ENCODE data around the gene PLCZ1.
"Not testable (repeated sequence)": the region's sequence is repeated elsewhere in the genome, so short reads cannot be mapped to it uniquely, and the experiment has no call there.

Gene PLCZ1, protein sequence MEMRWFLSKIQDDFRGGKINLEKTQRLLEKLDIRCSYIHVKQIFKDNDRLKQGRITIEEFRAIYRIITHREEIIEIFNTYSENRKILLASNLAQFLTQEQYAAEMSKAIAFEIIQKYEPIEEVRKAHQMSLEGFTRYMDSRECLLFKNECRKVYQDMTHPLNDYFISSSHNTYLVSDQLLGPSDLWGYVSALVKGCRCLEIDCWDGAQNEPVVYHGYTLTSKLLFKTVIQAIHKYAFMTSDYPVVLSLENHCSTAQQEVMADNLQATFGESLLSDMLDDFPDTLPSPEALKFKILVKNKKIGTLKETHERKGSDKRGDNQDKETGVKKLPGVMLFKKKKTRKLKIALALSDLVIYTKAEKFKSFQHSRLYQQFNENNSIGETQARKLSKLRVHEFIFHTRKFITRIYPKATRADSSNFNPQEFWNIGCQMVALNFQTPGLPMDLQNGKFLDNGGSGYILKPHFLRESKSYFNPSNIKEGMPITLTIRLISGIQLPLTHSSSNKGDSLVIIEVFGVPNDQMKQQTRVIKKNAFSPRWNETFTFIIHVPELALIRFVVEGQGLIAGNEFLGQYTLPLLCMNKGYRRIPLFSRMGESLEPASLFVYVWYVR

GRCh38 chr12:18737819-18738218 lies at the start of gene PLCZ1, which contains the start of gene CAPZA3:
Gene PLCZ1, minus strand, starts transcription at chr12:18738012. Its CDS starts 641 bp downstream, at chr12:18737371.
Gene CAPZA3, plus strand, starts transcription at chr12:18738119. Its CDS starts 150 bp downstream, at chr12:18738269.
- DNase-seq (ENCODE audit: low spot score), result no peak

DNA sequence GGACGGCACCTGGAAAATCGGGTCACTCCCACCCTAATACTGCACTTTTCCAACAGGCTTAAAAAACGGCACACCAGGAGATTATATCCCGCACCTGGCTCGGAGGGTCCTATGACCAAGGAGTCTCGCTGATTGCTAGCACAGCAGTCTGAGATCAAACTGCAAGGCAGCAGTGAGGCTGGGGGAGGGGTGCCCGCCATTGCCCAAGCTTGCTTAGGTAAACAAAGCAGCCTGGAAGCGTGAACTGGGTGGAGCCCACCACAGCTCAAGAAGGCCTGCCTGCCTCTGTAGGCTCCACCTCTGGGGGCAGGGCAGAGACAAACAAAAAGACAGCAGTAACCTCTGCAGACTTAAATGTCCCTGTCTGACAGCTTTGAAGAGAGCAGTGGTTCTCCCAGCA lies 47.7 kb upstream of the PLCZ1 start:
- not testable (repeated sequence) for DNase-seq (ENCODE audit: low spot score)

GRCh38 chr12:18782827-18783226 lies 45.0 kb upstream of the PLCZ1 start:
- no peak for DNase-seq (ENCODE audit: low spot score)

GRCh38 chr12:18766479-18766878 lies 28.7 kb upstream of the PLCZ1 start:
- not testable (repeated sequence) for DNase-seq (ENCODE audit: low spot score)

DNA sequence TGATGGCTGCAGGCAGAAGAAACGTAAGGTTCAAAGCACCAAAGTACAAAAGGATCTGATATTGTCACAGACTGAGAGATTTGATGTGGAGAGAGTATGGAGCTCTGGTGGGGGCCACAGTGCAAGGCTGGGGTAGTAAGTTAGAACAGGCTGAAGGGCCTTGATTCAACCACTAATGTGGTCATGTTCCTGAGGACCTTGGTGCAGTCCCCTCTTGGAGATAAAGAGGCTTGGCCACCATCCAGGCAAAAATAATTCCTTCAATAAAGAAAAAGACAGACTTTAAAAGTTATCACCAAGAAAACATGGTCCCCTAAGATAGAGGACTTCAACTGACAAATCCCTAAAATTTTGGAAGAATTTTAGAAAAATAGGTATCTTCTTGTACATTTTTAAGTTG lies 17.5 kb upstream of the PLCZ1 start:
- no peak for DNase-seq (ENCODE audit: low spot score)

DNA sequence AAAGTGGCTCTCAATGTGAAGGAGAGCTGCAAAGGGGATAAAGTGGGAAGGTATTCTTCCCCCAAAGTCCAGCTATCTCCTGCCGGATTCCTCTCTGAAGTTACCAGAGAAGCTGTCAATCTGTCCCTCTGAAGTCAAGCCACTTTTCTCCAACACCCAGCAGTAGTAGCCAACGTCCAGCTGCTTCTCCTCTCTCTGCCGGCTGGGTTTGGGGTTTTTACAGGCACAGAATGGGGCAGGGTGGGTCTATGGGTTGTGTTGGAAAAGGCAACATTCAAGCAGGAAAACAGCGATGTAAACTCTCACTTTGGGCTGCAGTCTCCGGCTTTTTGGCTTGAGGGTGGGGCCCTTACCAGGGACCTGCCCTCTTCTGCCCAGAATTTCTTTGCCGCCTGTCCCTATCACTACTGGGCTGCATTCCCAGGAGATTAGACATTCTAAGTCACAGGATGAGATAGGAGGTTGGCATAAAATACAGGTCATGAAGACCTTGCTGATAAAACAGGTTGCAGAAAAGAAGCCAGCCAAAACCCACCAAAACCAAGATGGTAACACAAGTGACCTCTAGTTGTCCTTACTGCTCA lies 16.4 kb upstream of the PLCZ1 start:
- no peak for DNase-seq (ENCODE audit: low spot score)

DNA sequence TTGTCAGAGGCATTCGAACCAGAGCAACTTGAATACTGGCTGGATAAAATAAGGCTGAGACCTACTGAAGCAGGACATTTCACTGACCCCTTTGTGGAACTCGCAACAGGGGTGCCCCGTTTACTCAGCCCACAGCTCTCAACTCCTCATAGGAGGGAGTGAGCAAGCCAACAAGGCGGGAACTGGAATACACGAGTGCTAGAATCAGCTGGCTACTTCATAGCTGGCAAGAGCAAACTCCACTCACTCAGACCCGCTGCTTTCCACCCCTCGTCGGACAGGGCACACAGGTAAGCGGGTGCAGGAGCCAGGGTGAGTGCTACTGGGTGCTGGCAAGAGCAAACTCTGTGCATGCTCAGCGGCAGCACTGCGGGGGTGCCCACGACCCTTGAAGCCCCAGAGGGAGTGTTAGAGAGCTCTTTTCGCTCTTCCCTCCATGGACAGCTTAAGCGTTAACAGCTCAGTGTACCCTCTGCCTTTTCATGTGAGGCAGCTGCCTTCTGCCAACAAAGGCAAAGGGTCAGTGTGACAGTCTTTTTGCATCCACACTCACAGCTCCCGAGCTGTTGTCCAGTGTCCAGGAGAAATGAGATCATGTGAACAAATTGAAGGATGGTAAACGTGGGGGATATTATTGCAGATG lies 15.8 kb upstream of the PLCZ1 start:
- DNase-seq (ENCODE audit: low spot score), result no peak

DNA sequence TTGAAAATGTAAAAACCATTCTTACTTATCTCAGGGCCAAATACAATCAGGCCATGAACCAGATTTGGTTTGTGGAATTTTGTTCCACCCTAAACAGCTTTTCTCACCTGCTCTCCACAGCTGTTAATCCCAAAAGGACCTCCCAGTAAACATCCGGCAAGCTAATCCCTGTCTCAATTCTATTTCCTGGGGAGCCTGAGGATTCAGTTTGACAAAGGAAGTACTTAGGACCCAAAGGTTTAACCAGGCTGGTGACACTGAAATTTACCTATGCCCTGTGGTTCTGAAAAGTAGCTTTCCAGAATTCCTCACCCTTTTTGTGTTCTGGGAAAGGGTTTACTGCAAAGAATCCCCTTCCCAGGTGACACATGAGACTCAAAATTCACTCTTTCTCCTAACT lies 15.1 kb upstream of the PLCZ1 start:
- no peak for DNase-seq (ENCODE audit: low spot score)

GRCh38 chr12:18752280-18752920 lies 14.6 kb upstream of the PLCZ1 start:
- DNase-seq (ENCODE audit: low spot score), result no peak

DNA sequence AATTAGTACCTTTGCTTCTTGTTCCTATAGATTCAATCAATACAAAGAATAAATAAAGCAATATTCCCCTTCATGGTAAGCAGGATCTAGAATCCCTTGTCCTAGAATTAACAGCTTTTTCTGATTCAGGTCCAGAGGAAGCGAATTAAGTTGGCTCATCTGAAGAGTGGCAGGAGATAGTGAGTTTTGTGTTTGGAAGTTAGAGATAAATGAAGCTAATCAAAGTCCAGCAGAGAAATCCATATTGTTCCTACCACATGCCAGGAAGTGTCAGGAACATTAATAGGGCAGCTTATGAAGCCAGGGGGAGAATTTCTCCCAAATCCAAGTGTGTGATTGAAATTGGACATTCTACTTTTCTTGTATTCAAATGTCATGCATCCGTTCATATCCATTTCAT lies 14.1 kb upstream of the PLCZ1 start:
- no peak for DNase-seq (ENCODE audit: low spot score)

DNA sequence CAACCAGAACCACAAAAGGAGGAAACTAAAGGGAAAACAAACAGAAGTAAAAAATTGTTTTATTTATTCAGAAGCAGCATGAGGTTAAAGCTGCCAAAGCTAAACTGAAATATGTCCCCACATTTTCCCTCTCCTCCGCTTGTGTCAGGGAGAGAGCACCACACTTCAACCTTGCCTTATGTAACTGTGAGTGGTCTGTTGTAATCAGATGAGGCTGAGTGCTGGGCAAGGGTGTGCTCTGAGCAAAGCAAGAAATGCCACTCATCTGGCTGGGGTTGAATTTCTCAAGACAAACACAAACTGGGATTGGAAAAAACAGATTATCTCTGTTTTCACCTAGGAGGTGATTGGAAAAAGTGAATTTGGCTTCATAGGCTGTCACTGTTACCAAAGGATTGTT lies 12.3 kb upstream of the PLCZ1 start:
- no peak for DNase-seq (ENCODE audit: low spot score)

DNA sequence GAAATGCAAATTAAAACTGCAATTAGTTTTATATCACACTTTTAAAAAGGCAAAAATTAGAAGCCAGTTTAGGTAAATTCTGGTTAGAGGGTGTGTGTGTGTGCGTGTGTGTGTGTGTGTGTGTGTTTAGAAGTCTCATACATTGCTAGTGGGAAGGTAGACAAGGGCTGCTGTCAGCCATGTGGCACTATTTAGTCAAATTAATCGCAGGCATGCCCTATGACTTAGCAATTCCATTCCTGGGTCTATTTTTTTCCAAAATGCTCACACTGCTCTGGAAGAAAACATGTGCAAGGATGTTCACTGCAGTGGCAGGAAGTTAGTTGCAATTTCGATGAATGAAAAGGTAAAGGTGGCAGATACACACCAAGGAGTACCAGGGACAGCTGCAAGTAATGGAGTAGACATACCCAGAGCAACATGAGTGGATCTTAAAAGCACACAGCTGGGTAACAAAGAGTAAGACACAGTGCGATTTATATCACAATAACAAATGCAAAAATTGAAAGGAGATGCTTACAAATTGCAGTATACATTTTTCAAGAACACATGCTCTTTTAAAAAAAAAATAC lies 11.7 kb upstream of the PLCZ1 start:
- DNase-seq (ENCODE audit: low spot score), result no peak

DNA sequence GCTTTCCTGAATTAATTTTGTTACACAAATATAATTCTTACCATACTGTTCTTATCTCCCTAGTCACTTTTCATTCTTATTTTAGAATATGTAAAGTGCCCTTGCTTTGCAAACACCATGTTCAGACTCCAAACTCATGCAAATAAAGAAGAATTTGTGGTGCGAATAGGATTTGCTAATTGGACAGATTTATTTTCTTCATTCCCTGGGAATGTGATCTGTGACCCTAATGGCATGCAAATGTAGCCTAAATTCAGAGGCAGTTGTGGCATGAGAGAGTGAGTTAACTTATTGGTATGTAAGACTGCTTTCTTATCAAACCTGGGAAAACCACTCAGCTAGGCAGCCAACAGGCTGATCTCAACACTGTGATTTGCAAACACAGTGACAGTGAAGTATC lies 10.1 kb upstream of the PLCZ1 start:
- DNase-seq (ENCODE audit: low spot score), result no peak

GRCh38 chr12:18731156-18731555 lies 6.7 kb downstream of the PLCZ1 start:
- DNase-seq (ENCODE audit: low spot score), result no peak

DNA sequence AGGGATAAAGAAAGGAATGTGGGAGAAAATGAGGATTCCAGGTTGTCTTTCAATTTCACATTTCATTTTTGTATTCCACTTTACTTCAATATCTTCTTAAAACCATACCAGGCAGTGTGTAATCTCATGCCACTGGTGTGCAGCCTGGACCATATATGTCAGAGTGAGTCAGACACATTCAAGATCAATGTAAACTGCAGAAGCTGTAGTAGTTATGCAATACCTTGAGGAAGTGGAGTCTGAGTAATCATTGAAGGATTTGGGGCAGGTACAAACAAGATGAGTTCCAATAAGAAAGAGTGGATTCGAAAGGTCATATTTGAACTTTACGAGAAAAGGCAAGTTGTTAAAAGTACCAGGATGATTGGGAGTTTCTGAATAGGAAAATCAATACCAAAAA lies 14.1 kb downstream of the PLCZ1 start:
- no peak for DNase-seq (ENCODE audit: low spot score)

GRCh38 chr12:18721452-18721851 lies 16.4 kb downstream of the PLCZ1 start:
- no peak for DNase-seq (ENCODE audit: low spot score)

GRCh38 chr12:18720690-18721089 lies 17.1 kb downstream of the PLCZ1 start:
- DNase-seq (ENCODE audit: low spot score), result no peak

DNA sequence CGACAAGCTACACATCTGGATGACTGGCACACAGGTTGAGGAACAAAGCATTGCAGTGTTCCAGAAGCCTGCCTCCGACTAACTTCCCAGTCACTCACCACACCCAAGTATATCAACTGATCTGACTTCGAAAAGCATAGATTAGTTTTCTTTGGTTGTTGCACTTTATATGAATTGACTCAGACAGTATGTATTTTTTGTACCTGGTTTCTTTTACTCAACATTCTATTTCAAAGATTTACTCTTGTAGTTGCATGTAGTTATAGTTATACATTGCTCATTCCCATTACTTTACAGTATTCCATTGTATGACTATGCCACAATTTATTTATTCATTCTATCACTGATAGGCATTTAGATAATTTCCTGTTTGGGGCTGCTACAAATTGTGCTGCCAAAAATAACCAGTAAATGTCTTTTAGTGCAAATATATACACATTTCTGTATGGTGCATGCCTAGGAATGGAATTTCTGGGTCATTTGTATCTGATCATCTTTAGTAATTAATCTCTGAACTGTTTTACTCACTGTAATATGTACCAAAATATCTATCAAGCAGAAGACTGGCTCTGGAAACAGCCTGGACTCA lies 17.8 kb downstream of the PLCZ1 start:
- DNase-seq (ENCODE audit: low spot score), result no peak

GRCh38 chr12:18718462-18718861 lies 19.4 kb downstream of the PLCZ1 start:
- DNase-seq (ENCODE audit: low spot score), result no peak

DNA sequence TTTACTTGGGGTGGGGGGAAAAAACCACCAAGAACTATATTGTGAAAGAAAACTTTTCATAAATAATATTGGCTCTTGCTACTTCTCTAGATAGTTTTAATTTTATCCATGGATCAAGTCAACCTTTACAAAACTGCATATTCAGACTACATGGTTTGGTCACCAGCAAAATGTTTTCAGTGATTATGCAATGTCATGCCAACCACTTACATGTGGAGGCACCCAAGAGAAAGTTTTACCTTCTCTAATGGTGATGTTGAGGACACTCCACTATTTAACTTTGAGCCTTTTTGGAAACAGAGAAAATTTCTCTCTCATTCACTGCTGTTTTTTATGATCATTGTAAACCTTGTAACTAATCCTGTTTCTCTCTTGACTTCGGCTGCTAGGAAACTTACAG lies 21.6 kb downstream of the PLCZ1 start:
- DNase-seq (ENCODE audit: low spot score), result no peak

DNA sequence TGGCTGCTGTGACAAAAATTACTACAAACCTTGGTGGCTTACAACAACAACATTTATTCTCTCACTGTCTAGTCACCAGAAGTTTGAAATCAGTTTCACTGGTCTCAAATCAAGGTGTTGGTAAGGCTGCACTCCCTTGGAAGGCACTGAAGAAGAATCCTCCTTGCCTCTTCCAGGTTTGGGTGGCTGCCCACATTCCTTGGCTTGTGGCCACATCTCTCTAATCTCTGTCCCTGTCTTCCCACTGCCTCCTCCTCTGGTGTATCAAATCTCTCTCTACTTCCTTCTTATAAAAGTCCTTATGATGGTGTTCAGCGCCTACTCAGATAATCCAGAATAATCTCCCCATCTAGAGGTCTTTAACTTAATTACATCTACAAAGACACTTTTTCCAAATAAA lies 31.0 kb downstream of the PLCZ1 start:
- no peak for DNase-seq (ENCODE audit: low spot score)

DNA sequence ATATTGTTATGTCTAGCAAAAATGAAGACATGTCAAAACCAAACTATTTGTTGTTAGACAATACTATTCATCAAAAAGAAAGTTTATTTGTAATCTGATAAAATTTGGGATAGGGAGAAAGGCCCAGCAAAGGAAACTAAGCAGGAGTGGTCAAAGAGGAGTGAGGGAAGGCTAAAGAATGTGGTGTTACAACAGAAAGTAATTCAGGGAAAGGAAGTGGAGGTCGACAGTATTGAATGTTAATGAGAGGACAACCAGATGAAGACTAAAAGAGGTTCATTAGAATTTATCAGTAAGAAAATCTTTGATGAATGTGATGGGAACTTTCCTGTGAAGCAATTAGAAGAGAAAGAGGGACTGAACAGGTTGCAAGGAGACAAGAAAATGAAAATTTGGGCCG lies 33.9 kb downstream of the PLCZ1 start:
- no peak for DNase-seq (ENCODE audit: low spot score)

Measured in HuH-7 (cell line).